Caco-2 (cell line): ENCODE results near the gene TRAPPC2L. TPM values are rescaled to one million over a fixed set of nuclear protein-coding genes. Genes with fewer than 3 reads are reported as not detected.

Experiments used
- BruUV-seq: library from RNA; stranded (reverse); fragments of 400-500 nt; replicated peaks from 2 replicates; lab custom pipeline; 2021; lab: Mats Ljungman, UMichigan
- CTCF ChIA-PET: fragments of 300-600 bp; sonication (Branson Sonifier 250); formaldehyde crosslinking; loops from one replicate; lab custom pipeline; 2022; ENCODE audit warnings: antibody characterized with exemption; lab: Charles Lee
- POLR2A ChIA-PET: fragments of 300-600 bp; sonication (Branson Sonifier 250); formaldehyde crosslinking; loops from one replicate; lab custom pipeline; 2022; ENCODE audit warnings: antibody characterized with exemption; lab: Charles Lee
- DNase-seq, 2 experiments: peaks; one replicate each; pipeline versions ENCODE4 v3.0.0 to v3.0.0-alpha.2; 2020 to 2022
- H3K27me3 ChIP-seq: replicated peaks from 2 replicates; pipeline ENCODE4 v1.6.0; 2011; ENCODE audit warnings: low read length; ENCODE audit not compliant: control insufficient read depth, insufficient read depth
- H3K36me3 ChIP-seq: 2 replicates; pipeline ENCODE4 v1.5.1; 2011; ENCODE audit warnings: low read length; ENCODE audit not compliant: control insufficient read depth, insufficient read depth
- H3K4me1 ChIP-seq: fragments of 250-450 bp; sonication (Bioruptor Pico); 2 replicates; pipeline ENCODE4 v1.5.1; 2020; ENCODE audit warnings: mild to moderate bottlenecking
- H3K4me3 ChIP-seq: 2 replicates; pipeline ENCODE4 v1.5.1; 2011; ENCODE audit warnings: low read depth, mild to moderate bottlenecking, control low read depth, low read length
- H3K9me3 ChIP-seq: fragments of 250-450 bp; sonication (Bioruptor Pico); 2 replicates; pipeline ENCODE4 v1.5.1; 2020; ENCODE audit warnings: mild to moderate bottlenecking, moderate library complexity
- H3K27ac Mint-ChIP-seq: one replicate; pipeline ENCODE4 v1.8.0; 2022; ENCODE audit warnings: mixed read lengths; ENCODE audit not compliant: unreplicated experiment
- H3K27me3 Mint-ChIP-seq: one replicate; pipeline ENCODE4 v1.8.0; 2022; ENCODE audit warnings: mixed read lengths; ENCODE audit not compliant: insufficient read depth, unreplicated experiment
- H3K36me3 Mint-ChIP-seq: one replicate; pipeline ENCODE4 v1.8.0; 2022; ENCODE audit warnings: mild to moderate bottlenecking, mixed read lengths; ENCODE audit not compliant: insufficient read depth, unreplicated experiment
- H3K4me1 Mint-ChIP-seq: one replicate; pipeline ENCODE4 v1.8.0; 2022; ENCODE audit warnings: low read depth, mixed read lengths; ENCODE audit not compliant: unreplicated experiment
- H3K4me3 Mint-ChIP-seq: one replicate; pipeline ENCODE4 v1.8.0; 2022; ENCODE audit warnings: mild to moderate bottlenecking, moderate library complexity, mixed read lengths; ENCODE audit not compliant: unreplicated experiment
- H3K9me3 Mint-ChIP-seq: one replicate; pipeline ENCODE4 v1.8.0; 2022; ENCODE audit warnings: mixed read lengths; ENCODE audit not compliant: unreplicated experiment
- intact Hi-C: fragments of 100-400 bp; cut with micrococcal nuclease; formaldehyde crosslinking; loops from one replicate; pipeline ENCODE4 v1.10.0; 2022; ENCODE audit not compliant: unreplicated experiment
- total RNA-seq: library from RNA; stranded (reverse); gene quantifications from 2 replicates; pipeline ENCODE4 v1.2.3, GENCODE V29; 2022
- TF ChIP-seq, protein P1 (sequence below), 2 experiments: fragments of 200-600 bp in 1 of 2; IDR thresholded peaks; 1 replicate in 1 of 2; 2 replicates in 1 of 2; pipeline versions ENCODE4 v1.5.1 to v1.8.0; 2011 to 2022; ENCODE audit warnings: antibody characterized with exemption in 1 of 2, control low read depth in 1 of 2, inconsistent platforms in 1 of 2, low read depth in 1 of 2, low read length in 1 of 2, mild to moderate bottlenecking in 1 of 2, moderate library complexity in 1 of 2; ENCODE audit not compliant: insufficient read depth in 1 of 2, severe bottlenecking in 1 of 2, unreplicated experiment in 1 of 2

TRAPPC2L gene
- total RNA-seq, 1 experiment from 2014 or later, result 179 TPM

GRCh38 chr16:88825146-88825545 is 31.8 kb upstream of the TRAPPC2L start:
- Histone ChIP-seq H3K4me3 (no peak overlapping the region), H3K27me3 (no peaks in the 10 kb centered on the region), H3K4me1 (no peaks in the 10 kb centered on the region), H3K9me3 (no peaks in the 10 kb centered on the region), H3K36me3 (no peaks in the 10 kb centered on the region; the same call in none of the 2 replicates)
- intact Hi-C loops, result no loop called here
- no TSS peak for BruUV-seq
- DNase-seq, result no peak
- peaks cover 17% of the 10 kb centered on the region for H3K36me3 Mint-ChIP-seq
- no peaks in the 10 kb centered on the region for H3K9me3 Mint-ChIP-seq
- H3K4me1 Mint-ChIP-seq, result no peaks in the 10 kb centered on the region
- TF ChIP-seq, protein P1, sequence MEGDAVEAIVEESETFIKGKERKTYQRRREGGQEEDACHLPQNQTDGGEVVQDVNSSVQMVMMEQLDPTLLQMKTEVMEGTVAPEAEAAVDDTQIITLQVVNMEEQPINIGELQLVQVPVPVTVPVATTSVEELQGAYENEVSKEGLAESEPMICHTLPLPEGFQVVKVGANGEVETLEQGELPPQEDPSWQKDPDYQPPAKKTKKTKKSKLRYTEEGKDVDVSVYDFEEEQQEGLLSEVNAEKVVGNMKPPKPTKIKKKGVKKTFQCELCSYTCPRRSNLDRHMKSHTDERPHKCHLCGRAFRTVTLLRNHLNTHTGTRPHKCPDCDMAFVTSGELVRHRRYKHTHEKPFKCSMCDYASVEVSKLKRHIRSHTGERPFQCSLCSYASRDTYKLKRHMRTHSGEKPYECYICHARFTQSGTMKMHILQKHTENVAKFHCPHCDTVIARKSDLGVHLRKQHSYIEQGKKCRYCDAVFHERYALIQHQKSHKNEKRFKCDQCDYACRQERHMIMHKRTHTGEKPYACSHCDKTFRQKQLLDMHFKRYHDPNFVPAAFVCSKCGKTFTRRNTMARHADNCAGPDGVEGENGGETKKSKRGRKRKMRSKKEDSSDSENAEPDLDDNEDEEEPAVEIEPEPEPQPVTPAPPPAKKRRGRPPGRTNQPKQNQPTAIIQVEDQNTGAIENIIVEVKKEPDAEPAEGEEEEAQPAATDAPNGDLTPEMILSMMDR (IDR thresholded peaks at IDR 0.05; ENCODE audit: insufficient read depth in 1 of 2, low read depth in 1 of 2, low read length in 1 of 2, severe bottlenecking in 1 of 2, unreplicated experiment in 1 of 2), result no peak
- H3K4me3 Mint-ChIP-seq, result no peak overlapping the region
- no peak overlapping the region for H3K27ac Mint-ChIP-seq
- ChIA-PET POLR2A (no interaction called here), CTCF (no interaction called here)
- H3K27me3 Mint-ChIP-seq, result no peaks in the 10 kb centered on the region

DNA sequence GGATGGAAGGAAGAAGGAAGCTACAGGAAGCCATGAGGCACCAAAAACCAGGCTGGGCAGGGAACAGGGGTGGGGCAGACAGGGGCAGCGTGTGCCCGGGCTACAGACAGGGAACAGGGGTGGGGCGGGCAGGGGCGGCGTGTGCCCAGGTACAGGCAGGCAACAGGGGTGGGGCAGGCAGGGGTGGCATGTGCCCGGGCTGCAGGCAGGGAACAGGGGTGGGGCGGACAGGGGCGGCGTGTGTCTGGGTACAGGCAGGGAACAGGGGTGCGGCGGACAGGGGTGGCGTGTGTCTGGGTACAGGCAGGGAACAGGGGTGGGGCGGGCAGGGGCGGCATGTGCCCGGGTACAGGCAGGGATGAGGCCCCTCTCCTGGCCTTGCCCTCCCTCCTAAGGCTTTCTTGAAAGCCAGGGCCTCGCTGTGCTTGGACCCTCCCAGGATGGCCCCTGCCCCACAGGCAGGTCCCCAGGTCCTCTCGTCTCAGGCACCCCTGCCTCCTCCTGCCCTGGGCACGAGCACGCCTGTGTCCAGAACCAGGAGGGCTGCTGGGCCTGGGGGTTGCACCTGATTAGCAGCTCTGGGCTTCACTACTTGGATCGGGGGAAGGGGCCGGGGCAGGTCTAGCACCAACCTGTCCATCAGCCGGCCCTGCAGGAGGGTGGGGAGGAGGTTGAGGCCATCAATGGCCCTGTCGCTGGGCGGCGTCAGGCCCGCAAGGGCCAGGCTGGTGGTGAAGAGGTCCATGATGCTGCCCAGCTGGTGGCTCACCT is 30.7 kb upstream of the TRAPPC2L start:
- H3K4me1 Mint-ChIP-seq, result no peaks in the 10 kb centered on the region
- POLR2A ChIA-PET, result no interaction called here

DNA sequence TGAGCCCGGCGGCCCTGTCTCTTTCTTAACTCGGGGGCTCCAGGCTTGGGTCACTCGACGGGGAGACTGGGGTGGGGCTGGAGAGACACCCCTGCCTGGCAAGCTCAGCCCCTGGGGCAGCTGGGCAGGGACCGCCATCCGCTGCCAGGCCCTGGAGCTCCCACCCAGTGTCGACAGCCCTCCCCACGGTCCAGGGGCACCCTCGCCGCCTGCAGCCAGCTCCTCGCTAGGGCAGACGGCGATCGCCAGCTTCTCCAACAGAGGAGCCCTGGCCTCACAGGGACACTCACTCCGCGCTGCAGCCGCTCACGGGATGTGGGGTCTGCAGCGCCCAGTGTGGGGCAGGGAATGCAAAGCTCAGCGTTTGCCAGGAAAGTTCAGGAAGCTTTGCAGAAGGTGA is 29.2 kb upstream of the TRAPPC2L start:
- no peak for DNase-seq
- no peaks in the 10 kb centered on the region for H3K9me3 Mint-ChIP-seq
- no peaks in the 10 kb centered on the region for H3K9me3 ChIP-seq
- ChIA-PET CTCF (no interaction called here), POLR2A (no interaction called here)
- no peaks in the 10 kb centered on the region; the same call in none of the 2 replicates for H3K36me3 ChIP-seq
- H3K27me3 Mint-ChIP-seq, result no peaks in the 10 kb centered on the region
- H3K4me1 Mint-ChIP-seq, result no peaks in the 10 kb centered on the region
- no peaks in the 10 kb centered on the region for H3K4me1 ChIP-seq
- no TSS peak for BruUV-seq
- H3K4me3 Mint-ChIP-seq, result no peak overlapping the region
- H3K4me3 ChIP-seq, result no peak overlapping the region
- H3K36me3 Mint-ChIP-seq, result peaks cover 15% of the 10 kb centered on the region
- intact Hi-C loops, result no loop called here
- TF ChIP-seq, protein P1 (IDR thresholded peaks at IDR 0.05; ENCODE audit: insufficient read depth in 1 of 2, low read depth in 1 of 2, low read length in 1 of 2, severe bottlenecking in 1 of 2, unreplicated experiment in 1 of 2), result no peak
- H3K27me3 ChIP-seq, result no peaks in the 10 kb centered on the region
- no peak overlapping the region for H3K27ac Mint-ChIP-seq

More for the DNA sequence above, 30.7 kb upstream of the TRAPPC2L start:
- Mint-ChIP-seq H3K27ac (no peak overlapping the region), H3K36me3 (peaks cover 17% of the 10 kb centered on the region), H3K9me3 (no peaks in the 10 kb centered on the region), H3K4me3 (no peak overlapping the region), H3K27me3 (no peaks in the 10 kb centered on the region)
- Histone ChIP-seq H3K36me3 (no peaks in the 10 kb centered on the region; the same call in none of the 2 replicates), H3K27me3 (no peaks in the 10 kb centered on the region), H3K4me1 (no peaks in the 10 kb centered on the region), H3K4me3 (no peak overlapping the region), H3K9me3 (no peaks in the 10 kb centered on the region)
- intact Hi-C loops, result no loop called here
- no peak for DNase-seq
- TF ChIP-seq, protein P1 (IDR thresholded peaks at IDR 0.05; ENCODE audit: insufficient read depth in 1 of 2, low read depth in 1 of 2, low read length in 1 of 2, severe bottlenecking in 1 of 2, unreplicated experiment in 1 of 2), result no peak
- CTCF ChIA-PET, result no interaction called here
- no TSS peak for BruUV-seq
